Neural cell (in vitro differentiated cells): ENCODE data around the gene TMEM44. TPM values are rescaled to one million over a fixed set of nuclear protein-coding genes. Genes with fewer than 3 reads are reported as not detected.

Experiments used
- H2AFZ ChIP-seq: fragments of 200-600, 300-800 bp; sonication (generic), shearing (Covaris generic); 2 replicates; pipeline ENCODE4 v1.6.0; 2014; ENCODE audit warnings: low read depth, mild to moderate bottlenecking, antibody characterized with exemption, low read length, moderate library complexity
- H3F3A ChIP-seq: fragments of 200-600 bp; shearing (Covaris generic); 2 replicates; pipeline ENCODE4 v1.6.1; 2016; ENCODE audit warnings: mild to moderate bottlenecking, moderate library complexity, mixed read lengths, antibody characterized with exemption, low read length; ENCODE audit not compliant: insufficient read depth, poor library complexity, severe bottlenecking
- H3K27ac ChIP-seq: fragments of 200-600, 300-800 bp; sonication (generic), shearing (Covaris generic); 2 replicates; pipeline ENCODE4 v1.5.1; 2014; ENCODE audit warnings: mild to moderate bottlenecking, low read length, moderate library complexity
- H3K27me3 ChIP-seq: fragments of 300-800, 200-600 bp; sonication (generic), shearing (Covaris generic); 2 replicates; pipeline ENCODE4 v1.6.0; 2014; ENCODE audit warnings: mild to moderate bottlenecking, low read depth, low read length, moderate library complexity; ENCODE audit not compliant: insufficient read depth
- H3K36me3 ChIP-seq: fragments of 300-800, 200-600 bp; sonication (generic), shearing (Covaris generic); 2 replicates; pipeline ENCODE4 v1.5.1; 2014; ENCODE audit warnings: mild to moderate bottlenecking, antibody characterized with exemption, low read length, moderate library complexity; ENCODE audit not compliant: insufficient read depth
- H3K4me2 ChIP-seq: fragments of 300-800, 200-600 bp; sonication (generic), shearing (Covaris generic); 2 replicates; pipeline ENCODE4 v1.6.0; 2014; ENCODE audit warnings: mild to moderate bottlenecking, low read length
- H3K4me3 ChIP-seq: fragments of 300-800, 200-600 bp; sonication (generic), shearing (Covaris generic); 2 replicates; pipeline ENCODE4 v1.5.1; 2014; ENCODE audit warnings: mild to moderate bottlenecking, low read length, moderate library complexity
- H3K79me2 ChIP-seq: fragments of 200-600 bp; shearing (Covaris generic); replicated peaks from 2 replicates; pipeline ENCODE4 v1.6.0; 2014; ENCODE audit warnings: mild to moderate bottlenecking, low read length, moderate library complexity; ENCODE audit not compliant: insufficient read depth
- H3K9ac ChIP-seq: fragments of 300-800, 200-600 bp; sonication (generic), shearing (Covaris generic); 2 replicates; pipeline ENCODE4 v1.6.1; 2016; ENCODE audit warnings: mild to moderate bottlenecking, low read length, mixed read lengths
- H3K9me2 ChIP-seq: fragments of 200-600 bp; shearing (Covaris generic); 2 replicates; pipeline ENCODE4 v1.6.1; 2016; ENCODE audit warnings: mild to moderate bottlenecking, low read length, mixed read lengths; ENCODE audit not compliant: insufficient read depth
- H3K9me3 ChIP-seq: fragments of 200-600, 300-800 bp; sonication (generic), shearing (Covaris generic); 2 replicates; pipeline ENCODE4 v1.6.1; 2016; ENCODE audit warnings: mild to moderate bottlenecking, mixed run types, low read length, moderate library complexity, mixed read lengths
- H4K20me1 ChIP-seq: fragments of 200-600 bp; shearing (Covaris generic); 2 replicates; pipeline ENCODE4 v1.6.1; 2016; ENCODE audit warnings: mild to moderate bottlenecking, mixed run types; ENCODE audit not compliant: insufficient read depth
- EP300 ChIP-seq: fragments of 450-650 bp; conservative IDR thresholded peaks from 2 replicates; pipeline ENCODE4 v1.6.1; 2014; ENCODE audit warnings: antibody characterized with exemption, mild to moderate bottlenecking, moderate library complexity; ENCODE audit not compliant: poor library complexity, severe bottlenecking
- EZH2 ChIP-seq: fragments of 200-600, 300-800 bp; shearing (Covaris generic), sonication (generic); IDR thresholded peaks from 2 replicates; pipeline ENCODE4 v1.6.1; 2014; ENCODE audit warnings: antibody characterized with exemption, low read length, borderline replicate concordance, mild to moderate bottlenecking; ENCODE audit not compliant: insufficient read depth, poor library complexity, severe bottlenecking
- MXI1 ChIP-seq: fragments of 450-650 bp; conservative IDR thresholded peaks from 2 replicates; pipeline ENCODE4 v1.6.1; 2014; ENCODE audit warnings: antibody characterized with exemption, mild to moderate bottlenecking; ENCODE audit not compliant: poor library complexity, severe bottlenecking
- POLR2AphosphoS5 ChIP-seq: IDR thresholded peaks from 2 replicates; pipeline ENCODE4 v1.6.1; 2012
- RAD21 ChIP-seq: fragments of 450-650 bp; conservative IDR thresholded peaks from 2 replicates; pipeline ENCODE4 v1.6.1; 2014; ENCODE audit warnings: antibody characterized with exemption, mild to moderate bottlenecking, moderate library complexity
- SMC3 ChIP-seq: fragments of 450-650 bp; conservative IDR thresholded peaks from 2 replicates; pipeline ENCODE4 v1.6.1; 2014; ENCODE audit warnings: antibody characterized with exemption, mild to moderate bottlenecking, moderate library complexity; ENCODE audit not compliant: poor library complexity
- TAF1 ChIP-seq: IDR thresholded peaks from 2 replicates; pipeline ENCODE4 v1.6.1; 2012; ENCODE audit warnings: low read depth
- polyA plus RNA-seq: library from polyadenylated mRNA; depleted of rRNA; stranded (reverse); fragments of >200 nt; gene quantifications from 2 replicates; pipeline ENCODE4 v1.2.3, GENCODE V29; 2014
- TF ChIP-seq, protein P1 (sequence below): IDR thresholded peaks from 2 replicates; pipeline ENCODE4 v1.6.1; 2012; ENCODE audit warnings: borderline replicate concordance
- TF ChIP-seq, protein P2 (sequence below): fragments of 450-650 bp; IDR thresholded peaks from 2 replicates; pipeline ENCODE4 v1.5.1; 2014; ENCODE audit warnings: antibody characterized with exemption, mild to moderate bottlenecking, moderate library complexity; ENCODE audit not compliant: poor library complexity, severe bottlenecking

TMEM44 gene
- polyA plus RNA-seq, 1 donor from 2014 or later = 40.6 TPM

DNA sequence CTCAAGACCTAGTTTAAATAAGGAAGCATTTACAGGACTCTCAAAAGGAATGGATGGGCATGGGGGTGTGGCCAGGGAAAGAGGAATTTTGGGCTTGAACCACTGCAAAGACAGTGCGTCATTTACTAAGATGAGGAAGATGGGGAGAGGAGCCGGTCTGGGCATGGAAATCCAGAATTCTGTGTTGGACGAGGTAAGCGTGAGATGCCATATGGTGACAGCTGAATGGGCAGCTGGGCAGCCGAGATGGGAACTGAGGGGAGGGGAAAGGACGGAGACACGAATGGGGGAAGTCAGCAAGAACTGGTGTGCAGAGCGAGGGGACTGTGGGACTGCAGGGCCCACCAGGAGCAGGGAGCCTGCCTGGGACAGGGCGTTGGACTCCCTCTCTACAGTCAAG lies 24.2 kb downstream of the TMEM44 start:
- Histone ChIP-seq H3F3A (no peaks in the 10 kb centered on the region), H3K36me3 (peaks cover 6% of the 10 kb centered on the region), H3K27ac (no peak overlapping the region), H3K4me3 (no peak overlapping the region), H2AFZ (no peak overlapping the region), H3K9me2 (no peaks in the 10 kb centered on the region), H3K27me3 (no peaks in the 10 kb centered on the region), H3K9me3 (no peaks in the 10 kb centered on the region), H3K4me2 (no peak overlapping the region), H3K9ac (no peak overlapping the region), H4K20me1 (no peaks in the 10 kb centered on the region), H3K79me2 (no peaks in the 10 kb centered on the region)
- TF ChIP-seq, protein P1, sequence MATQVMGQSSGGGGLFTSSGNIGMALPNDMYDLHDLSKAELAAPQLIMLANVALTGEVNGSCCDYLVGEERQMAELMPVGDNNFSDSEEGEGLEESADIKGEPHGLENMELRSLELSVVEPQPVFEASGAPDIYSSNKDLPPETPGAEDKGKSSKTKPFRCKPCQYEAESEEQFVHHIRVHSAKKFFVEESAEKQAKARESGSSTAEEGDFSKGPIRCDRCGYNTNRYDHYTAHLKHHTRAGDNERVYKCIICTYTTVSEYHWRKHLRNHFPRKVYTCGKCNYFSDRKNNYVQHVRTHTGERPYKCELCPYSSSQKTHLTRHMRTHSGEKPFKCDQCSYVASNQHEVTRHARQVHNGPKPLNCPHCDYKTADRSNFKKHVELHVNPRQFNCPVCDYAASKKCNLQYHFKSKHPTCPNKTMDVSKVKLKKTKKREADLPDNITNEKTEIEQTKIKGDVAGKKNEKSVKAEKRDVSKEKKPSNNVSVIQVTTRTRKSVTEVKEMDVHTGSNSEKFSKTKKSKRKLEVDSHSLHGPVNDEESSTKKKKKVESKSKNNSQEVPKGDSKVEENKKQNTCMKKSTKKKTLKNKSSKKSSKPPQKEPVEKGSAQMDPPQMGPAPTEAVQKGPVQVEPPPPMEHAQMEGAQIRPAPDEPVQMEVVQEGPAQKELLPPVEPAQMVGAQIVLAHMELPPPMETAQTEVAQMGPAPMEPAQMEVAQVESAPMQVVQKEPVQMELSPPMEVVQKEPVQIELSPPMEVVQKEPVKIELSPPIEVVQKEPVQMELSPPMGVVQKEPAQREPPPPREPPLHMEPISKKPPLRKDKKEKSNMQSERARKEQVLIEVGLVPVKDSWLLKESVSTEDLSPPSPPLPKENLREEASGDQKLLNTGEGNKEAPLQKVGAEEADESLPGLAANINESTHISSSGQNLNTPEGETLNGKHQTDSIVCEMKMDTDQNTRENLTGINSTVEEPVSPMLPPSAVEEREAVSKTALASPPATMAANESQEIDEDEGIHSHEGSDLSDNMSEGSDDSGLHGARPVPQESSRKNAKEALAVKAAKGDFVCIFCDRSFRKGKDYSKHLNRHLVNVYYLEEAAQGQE = no peak
- no peak for TF ChIP-seq MXI1
- TF ChIP-seq, protein P2, sequence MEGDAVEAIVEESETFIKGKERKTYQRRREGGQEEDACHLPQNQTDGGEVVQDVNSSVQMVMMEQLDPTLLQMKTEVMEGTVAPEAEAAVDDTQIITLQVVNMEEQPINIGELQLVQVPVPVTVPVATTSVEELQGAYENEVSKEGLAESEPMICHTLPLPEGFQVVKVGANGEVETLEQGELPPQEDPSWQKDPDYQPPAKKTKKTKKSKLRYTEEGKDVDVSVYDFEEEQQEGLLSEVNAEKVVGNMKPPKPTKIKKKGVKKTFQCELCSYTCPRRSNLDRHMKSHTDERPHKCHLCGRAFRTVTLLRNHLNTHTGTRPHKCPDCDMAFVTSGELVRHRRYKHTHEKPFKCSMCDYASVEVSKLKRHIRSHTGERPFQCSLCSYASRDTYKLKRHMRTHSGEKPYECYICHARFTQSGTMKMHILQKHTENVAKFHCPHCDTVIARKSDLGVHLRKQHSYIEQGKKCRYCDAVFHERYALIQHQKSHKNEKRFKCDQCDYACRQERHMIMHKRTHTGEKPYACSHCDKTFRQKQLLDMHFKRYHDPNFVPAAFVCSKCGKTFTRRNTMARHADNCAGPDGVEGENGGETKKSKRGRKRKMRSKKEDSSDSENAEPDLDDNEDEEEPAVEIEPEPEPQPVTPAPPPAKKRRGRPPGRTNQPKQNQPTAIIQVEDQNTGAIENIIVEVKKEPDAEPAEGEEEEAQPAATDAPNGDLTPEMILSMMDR = no peak
- TF ChIP-seq EZH2 = no peak
- no peak for TF ChIP-seq POLR2AphosphoS5
- TF ChIP-seq TAF1 = no peak
- TF ChIP-seq RAD21 = no peak
- no peak for TF ChIP-seq SMC3
- TF ChIP-seq EP300 = no peak

DNA sequence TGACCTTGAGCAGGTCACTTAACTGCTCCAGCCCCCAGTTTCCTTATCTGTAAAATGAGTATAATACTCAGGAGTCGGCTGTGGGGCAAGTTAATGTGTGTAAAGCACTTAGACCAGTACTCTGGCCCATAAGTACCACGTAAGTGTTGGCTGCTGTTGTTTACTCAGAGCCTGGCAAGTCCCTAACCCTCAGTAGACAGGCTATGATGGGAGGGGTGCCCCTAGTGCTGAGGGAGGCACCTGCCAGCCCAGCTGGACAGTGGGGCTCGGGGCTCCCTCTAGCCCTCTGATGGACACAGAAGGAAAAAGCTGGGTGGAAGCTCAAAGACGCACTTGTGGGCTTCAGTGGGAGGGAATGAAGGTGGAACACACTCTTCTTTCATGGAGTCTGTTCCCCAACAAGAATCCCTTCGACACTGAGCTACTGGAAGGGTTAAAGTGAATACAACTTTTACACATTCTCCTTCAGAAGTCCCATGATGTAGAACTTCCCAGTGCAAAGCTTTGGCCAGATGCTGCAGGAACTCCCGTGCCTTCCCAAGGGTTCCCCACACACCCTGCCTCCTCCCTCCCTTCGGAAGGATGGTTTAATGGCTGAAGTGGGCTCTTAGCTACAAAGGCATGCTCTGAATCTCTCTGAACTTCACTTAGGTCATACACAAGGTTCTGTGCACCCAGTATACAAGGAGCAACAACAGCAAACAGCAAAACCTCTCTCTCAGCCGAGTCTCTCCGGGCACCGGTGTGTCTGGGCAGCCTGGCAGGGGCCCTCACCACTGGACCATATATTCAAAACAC lies 25.4 kb downstream of the TMEM44 start:
- H3K9me3 ChIP-seq = no peaks in the 10 kb centered on the region
- no peak overlapping the region for H2AFZ ChIP-seq
- H3K9me2 ChIP-seq = no peaks in the 10 kb centered on the region
- H3K4me3 ChIP-seq = no peak overlapping the region
- no peaks in the 10 kb centered on the region for H3F3A ChIP-seq
- H3K4me2 ChIP-seq = no peak overlapping the region
- TF ChIP-seq, protein P2 = no peak
- TF ChIP-seq EZH2 (no peak), TAF1 (no peak), EP300 (no peak), MXI1 (no peak), RAD21 (no peak)
- TF ChIP-seq, protein P1 = no peak
- H3K9ac ChIP-seq = no peak overlapping the region
- no peak overlapping the region for H3K27ac ChIP-seq
- no peaks in the 10 kb centered on the region for H4K20me1 ChIP-seq
- H3K36me3 ChIP-seq = peaks cover 6% of the 10 kb centered on the region
- no peaks in the 10 kb centered on the region for H3K27me3 ChIP-seq
- H3K79me2 ChIP-seq = no peaks in the 10 kb centered on the region
